HUES6 (cell line): ENCODE measurements around the gene OR2A12.

Experiments
- H3K27ac ChIP-seq: 2 replicates; pipeline ENCODE4 v1.7.0; 2013; ENCODE audit warnings: low read depth, mild to moderate bottlenecking, low read length, inconsistent platforms
- H3K27me3 ChIP-seq: 2 replicates; pipeline ENCODE4 v1.6.1; 2013; ENCODE audit warnings: low read length; ENCODE audit not compliant: control insufficient read depth, insufficient read depth
- H3K36me3 ChIP-seq: 2 replicates; pipeline ENCODE4 v1.6.1; 2013; ENCODE audit warnings: low read length; ENCODE audit not compliant: control insufficient read depth, insufficient read depth
- H3K4me1 ChIP-seq: 2 replicates; pipeline ENCODE4 v1.6.1; 2013; ENCODE audit warnings: low read length; ENCODE audit not compliant: control insufficient read depth, insufficient read depth
- H3K4me3 ChIP-seq: 2 replicates; pipeline ENCODE4 v1.5.1; 2013; ENCODE audit warnings: low read depth, low read length
- H3K9ac ChIP-seq: one replicate; pipeline ENCODE4 v1.6.1; 2013; ENCODE audit warnings: mild to moderate bottlenecking, low read length
- H3K9me3 ChIP-seq: 2 replicates; pipeline ENCODE4 v1.6.1; 2013; ENCODE audit warnings: low read depth, low read length; ENCODE audit not compliant: control insufficient read depth, insufficient read depth

The OR2A12 gene

GRCh38 chr7:144148224-144148827 is 62.2 kb downstream of the OR2A12 start:
- H3K9me3 ChIP-seq: peaks cover 32% of the 10 kb centered on the region
- H3K4me3 ChIP-seq: no peak overlapping the region
- no peak overlapping the region for H3K9ac ChIP-seq

More at GRCh38 chr7:144148224-144148827, 62.2 kb downstream of the OR2A12 start:
- no peak overlapping the region for H3K27ac ChIP-seq
- H3K27me3 ChIP-seq: no peaks in the 10 kb centered on the region
- no peaks in the 10 kb centered on the region for H3K4me1 ChIP-seq
- no peaks in the 10 kb centered on the region for H3K36me3 ChIP-seq
